HepG2 (cell line): ENCODE measurements around the gene NCOA7. TPM values are rescaled to one million over a fixed set of nuclear protein-coding genes. Genes with fewer than 3 reads are reported as not detected.

Experiments used
- ARNT ChIP-seq: fragments of 450-650 bp; IDR thresholded peaks from 2 replicates; pipeline ENCODE4 v1.6.1; 2017
- ATAD3A ChIP-seq: sonication (generic); formaldehyde crosslinking; IDR thresholded peaks from 2 replicates; pipeline ENCODE4 v1.4.0; 2020; ENCODE audit warnings: missing genetic modification reagents
- ESRRA ChIP-seq: sonication (generic); formaldehyde crosslinking; IDR thresholded peaks from 2 replicates; pipeline ENCODE4 v1.5.1; 2020; ENCODE audit warnings: mild to moderate bottlenecking, low read depth, missing genetic modification reagents
- HMGA1 ChIP-seq: sonication (generic); formaldehyde crosslinking; conservative IDR thresholded peaks from 2 replicates; pipeline ENCODE4 v1.4.0; 2020; ENCODE audit warnings: missing genetic modification reagents
- HNRNPUL1 ChIP-seq: fragments of 200-400 bp; formaldehyde crosslinking; IDR thresholded peaks from 2 replicates; pipeline ENCODE4 v1.6.1; 2017; ENCODE audit warnings: low read depth, mild to moderate bottlenecking, low read length, moderate library complexity
- ISL2 ChIP-seq: sonication (generic); formaldehyde crosslinking; IDR thresholded peaks from 2 replicates; pipeline ENCODE4 v1.5.0; 2020; ENCODE audit warnings: missing genetic modification reagents
- JUNB ChIP-seq: sonication (generic); formaldehyde crosslinking; IDR thresholded peaks from 2 replicates; pipeline ENCODE4 v1.8.0; 2022; ENCODE audit warnings: missing genetic modification reagents, mild to moderate bottlenecking, borderline replicate concordance
- KDM1A ChIP-seq: IDR thresholded peaks from 2 replicates; pipeline ENCODE4 v1.6.1; 2016; ENCODE audit warnings: missing compliant biosample characterization
- KDM5B ChIP-seq: sonication (generic); formaldehyde crosslinking; IDR thresholded peaks from 2 replicates; pipeline ENCODE4 v1.4.0; 2020; ENCODE audit warnings: missing genetic modification reagents, mild to moderate bottlenecking, borderline replicate concordance
- MAFG ChIP-seq: sonication (generic); formaldehyde crosslinking; IDR thresholded peaks from 2 replicates; pipeline ENCODE4 v1.5.1; 2020; ENCODE audit warnings: mild to moderate bottlenecking, missing genetic modification reagents
- MED8 ChIP-seq: sonication (generic); formaldehyde crosslinking; IDR thresholded peaks from 2 replicates; pipeline ENCODE4 v1.8.1; 2023; ENCODE audit warnings: mild to moderate bottlenecking, missing genetic modification reagents; ENCODE audit not compliant: insufficient replicate concordance
- NR2F6 ChIP-seq, 2 experiments: IDR thresholded peaks; 2 replicates each; pipeline ENCODE4 v1.6.1; 2016; ENCODE audit warnings: antibody characterized with exemption in 1 of 2, mild to moderate bottlenecking in 1 of 2
- PHF21A ChIP-seq: sonication (generic); formaldehyde crosslinking; IDR thresholded peaks from 2 replicates; pipeline ENCODE4 v1.5.0; 2020; ENCODE audit warnings: mild to moderate bottlenecking, missing genetic modification reagents
- POLR2A ChIP-seq, 2 experiments: IDR thresholded peaks; 2 replicates each; pipeline ENCODE4 v1.6.1; 2011; ENCODE audit warnings: low read depth in 2 of 2, low read length in 2 of 2, mild to moderate bottlenecking in 1 of 2, moderate library complexity in 1 of 2; ENCODE audit not compliant: insufficient read depth in 1 of 2
- SETDB1 ChIP-seq: sonication (generic); formaldehyde crosslinking; IDR thresholded peaks from 2 replicates; pipeline ENCODE4 v1.5.1; 2020; ENCODE audit warnings: missing genetic modification reagents, mild to moderate bottlenecking, borderline replicate concordance
- TEAD2 ChIP-seq: sonication (generic); formaldehyde crosslinking; IDR thresholded peaks from 2 replicates; pipeline ENCODE4 v1.9.0; 2021; ENCODE audit warnings: missing genetic modification reagents
- ZBTB1 ChIP-seq: sonication (generic); formaldehyde crosslinking; IDR thresholded peaks from 2 replicates; pipeline ENCODE4 v1.4.0; 2020; ENCODE audit warnings: missing genetic modification reagents, borderline replicate concordance
- ZNF441 ChIP-seq: sonication (generic); formaldehyde crosslinking; IDR thresholded peaks from 2 replicates; pipeline ENCODE4 v1.7.0; 2021; ENCODE audit warnings: missing genetic modification reagents, borderline replicate concordance
- ZNF639 ChIP-seq: conservative IDR thresholded peaks from 2 replicates; pipeline ENCODE4 v1.6.1; 2018; ENCODE audit warnings: missing genetic modification reagents
- ZNF691 ChIP-seq: sonication (generic); formaldehyde crosslinking; IDR thresholded peaks from 2 replicates; pipeline ENCODE4 v1.4.0; 2020; ENCODE audit warnings: missing genetic modification reagents, low read depth, mild to moderate bottlenecking, borderline replicate concordance
- ZNF790 ChIP-seq: sonication (generic); formaldehyde crosslinking; IDR thresholded peaks from 2 replicates; pipeline ENCODE4 v1.8.0; 2022; ENCODE audit warnings: missing genetic modification reagents, mild to moderate bottlenecking, borderline replicate concordance
- polyA plus RNA-seq, 8 experiments: library from polyadenylated mRNA; depleted of rRNA in 3 of 8; stranded (reverse) in 7 of 8; unstranded in 1 of 8; fragments of >200 nt; fragmentation: Illumina TruSeq in 4 of 8; extraction: Trizol in 4 of 8; gene quantifications; 2 replicates each; pipeline versions ENCODE4 v1.2.1 to v1.2.3, GENCODE V29; 2011 to 2016; ENCODE audit warnings: low read depth in 4 of 8, missing spikeins in 1 of 8, mixed read lengths in 1 of 8; ENCODE audit not compliant: insufficient read depth in 1 of 8
- total RNA-seq, 5 experiments: library from RNA; depleted of rRNA; stranded (reverse); fragments of >200 nt; fragmentation: Illumina TruSeq; extraction: Trizol; gene quantifications; 2 replicates each; pipeline ENCODE4 v1.2.3, GENCODE V29; 2016; ENCODE audit warnings: low read depth in 1 of 5
- TF ChIP-seq, protein P1 (sequence below): IDR thresholded peaks from 2 replicates; pipeline ENCODE4 v1.6.1; 2016; ENCODE audit warnings: missing compliant biosample characterization, missing genetic modification reagents, borderline replicate concordance
- TF ChIP-seq, protein P2 (sequence below), 2 experiments: sonication (generic) in 1 of 2; formaldehyde crosslinking in 1 of 2; IDR thresholded peaks; 2 replicates each; pipeline versions ENCODE4 v1.4.0 to v1.6.1; 2018 to 2020; ENCODE audit warnings: missing genetic modification reagents in 2 of 2, borderline replicate concordance in 1 of 2, low read depth in 1 of 2, mild to moderate bottlenecking in 1 of 2, missing biosample characterization in 1 of 2

The NCOA7 gene
- total and polyA plus RNA-seq, 2 of the 13 experiments (the other 11 are each of a cell fraction or from before 2014, with no cell fraction given) = 13.6 to 20.8 TPM

DNA sequence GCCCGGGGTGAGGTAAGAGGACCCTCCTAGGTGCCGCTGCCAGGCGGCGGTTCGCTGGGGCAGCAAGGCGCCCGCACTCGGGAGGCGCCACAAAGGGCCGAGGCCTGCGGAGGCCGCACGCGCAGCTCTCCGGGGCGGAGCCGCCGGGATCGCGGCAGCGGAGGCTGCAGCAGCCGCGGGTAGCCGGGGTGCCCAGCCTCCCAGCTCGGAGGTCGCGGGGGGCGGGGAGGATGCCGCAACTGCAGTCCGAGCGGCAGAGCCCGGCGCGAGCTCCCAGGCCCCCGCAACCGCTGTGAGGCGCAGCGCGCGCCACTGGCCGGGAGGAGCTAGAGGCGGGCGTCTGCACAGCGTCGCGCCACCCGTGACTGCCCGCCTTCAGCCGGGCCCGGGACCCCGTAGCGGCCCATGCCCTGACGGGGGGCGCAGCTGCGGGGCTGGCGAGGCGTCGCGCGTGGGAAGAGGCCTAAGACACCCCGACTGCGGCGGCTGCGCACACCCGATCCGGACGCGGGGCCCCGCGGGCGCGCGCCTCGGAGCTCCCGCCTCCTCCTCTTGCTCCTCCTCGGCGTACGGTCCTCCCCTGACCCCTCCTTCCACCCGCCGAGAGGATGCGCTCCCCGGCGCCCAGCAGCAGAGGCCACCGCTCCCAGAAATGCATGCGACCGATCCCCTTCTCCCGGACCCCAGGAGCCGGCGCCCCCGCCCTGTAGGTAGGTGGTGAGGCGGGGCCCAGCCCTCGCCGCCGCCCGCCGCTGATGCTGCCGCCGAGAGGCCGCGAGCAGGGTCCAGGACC lies at the start of gene NCOA7 (continued):
- TF ChIP-seq KDM5B (CRISPR knock-in tag) (peak; percentile 71), MAFG (CRISPR knock-in tag) (no peak), KDM1A (CRISPR knock-in tag) (no peak), ZNF441 (0 out of 2 replicates have a peak, but pooled peaks have one; percentile 17), POLR2A (IDR thresholded peaks at IDR 0.05; ENCODE audit: insufficient read depth in 1 of 2, low read depth in 2 of 2, low read length in 2 of 2) (peak; percentile 78 to 81), HNRNPUL1 (no peak), ARNT (no peak), ATAD3A (CRISPR knock-in tag) (no peak), ISL2 (peak; percentile 13; the same call in 1 of the 2 replicates), ZNF790 (CRISPR knock-in tag) (peak; percentile 99), SETDB1 (CRISPR knock-in tag) (no peak), ZNF639 (CRISPR knock-in tag) (no peak; the same call in 1 of the 2 replicates), JUNB (CRISPR knock-in tag) (no peak), MED8 (CRISPR knock-in tag) (peak; percentile 72), PHF21A (peak; percentile 83), TEAD2 (CRISPR knock-in tag) (no peak; the same call in 1 of the 2 replicates), ZBTB1 (CRISPR knock-in tag) (peak; percentile 26; the same call in 1 of the 2 replicates), HMGA1 (CRISPR knock-in tag) (no peak), ESRRA (CRISPR knock-in tag) (peak; percentile 66), NR2F6 (IDR thresholded peaks at IDR 0.05) (no peak), NR2F6 (CRISPR knock-in tag; IDR thresholded peaks at IDR 0.05) (peak; percentile 35; the same call in 1 of the 2 replicates), ZNF691 (CRISPR knock-in tag) (no peak; the same call in none of the 2 replicates)
- TF ChIP-seq, protein P1, sequence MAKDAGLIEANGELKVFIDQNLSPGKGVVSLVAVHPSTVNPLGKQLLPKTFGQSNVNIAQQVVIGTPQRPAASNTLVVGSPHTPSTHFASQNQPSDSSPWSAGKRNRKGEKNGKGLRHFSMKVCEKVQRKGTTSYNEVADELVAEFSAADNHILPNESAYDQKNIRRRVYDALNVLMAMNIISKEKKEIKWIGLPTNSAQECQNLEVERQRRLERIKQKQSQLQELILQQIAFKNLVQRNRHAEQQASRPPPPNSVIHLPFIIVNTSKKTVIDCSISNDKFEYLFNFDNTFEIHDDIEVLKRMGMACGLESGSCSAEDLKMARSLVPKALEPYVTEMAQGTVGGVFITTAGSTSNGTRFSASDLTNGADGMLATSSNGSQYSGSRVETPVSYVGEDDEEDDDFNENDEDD (CRISPR knock-in tag) = peak; percentile 57; the same call in 1 of the 2 replicates
- TF ChIP-seq, protein P2, sequence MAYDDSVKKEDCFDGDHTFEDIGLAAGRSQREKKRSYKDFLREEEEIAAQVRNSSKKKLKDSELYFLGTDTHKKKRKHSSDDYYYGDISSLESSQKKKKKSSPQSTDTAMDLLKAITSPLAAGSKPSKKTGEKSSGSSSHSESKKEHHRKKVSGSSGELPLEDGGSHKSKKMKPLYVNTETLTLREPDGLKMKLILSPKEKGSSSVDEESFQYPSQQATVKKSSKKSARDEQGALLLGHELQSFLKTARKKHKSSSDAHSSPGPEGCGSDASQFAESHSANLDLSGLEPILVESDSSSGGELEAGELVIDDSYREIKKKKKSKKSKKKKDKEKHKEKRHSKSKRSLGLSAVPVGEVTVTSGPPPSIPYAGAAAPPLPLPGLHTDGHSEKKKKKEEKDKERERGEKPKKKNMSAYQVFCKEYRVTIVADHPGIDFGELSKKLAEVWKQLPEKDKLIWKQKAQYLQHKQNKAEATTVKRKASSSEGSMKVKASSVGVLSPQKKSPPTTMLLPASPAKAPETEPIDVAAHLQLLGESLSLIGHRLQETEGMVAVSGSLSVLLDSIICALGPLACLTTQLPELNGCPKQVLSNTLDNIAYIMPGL (CRISPR knock-in tag; IDR thresholded peaks at IDR 0.05; ENCODE audit: borderline replicate concordance in 1 of 2, low read depth in 1 of 2) = peak; percentile 47 to 89
